T-helper 1 cell (primary cell): ENCODE results near the gene OLFM1.
"Not testable (repeated sequence)": the region's sequence is repeated elsewhere in the genome, so short reads cannot be mapped to it uniquely, and the experiment has no call there.

Experiments used
- DNase-seq, 5 donors: peaks; one replicate each; pipeline ENCODE4 v3.0.0-alpha.2; 2012 to 2020

OLFM1 gene

DNA sequence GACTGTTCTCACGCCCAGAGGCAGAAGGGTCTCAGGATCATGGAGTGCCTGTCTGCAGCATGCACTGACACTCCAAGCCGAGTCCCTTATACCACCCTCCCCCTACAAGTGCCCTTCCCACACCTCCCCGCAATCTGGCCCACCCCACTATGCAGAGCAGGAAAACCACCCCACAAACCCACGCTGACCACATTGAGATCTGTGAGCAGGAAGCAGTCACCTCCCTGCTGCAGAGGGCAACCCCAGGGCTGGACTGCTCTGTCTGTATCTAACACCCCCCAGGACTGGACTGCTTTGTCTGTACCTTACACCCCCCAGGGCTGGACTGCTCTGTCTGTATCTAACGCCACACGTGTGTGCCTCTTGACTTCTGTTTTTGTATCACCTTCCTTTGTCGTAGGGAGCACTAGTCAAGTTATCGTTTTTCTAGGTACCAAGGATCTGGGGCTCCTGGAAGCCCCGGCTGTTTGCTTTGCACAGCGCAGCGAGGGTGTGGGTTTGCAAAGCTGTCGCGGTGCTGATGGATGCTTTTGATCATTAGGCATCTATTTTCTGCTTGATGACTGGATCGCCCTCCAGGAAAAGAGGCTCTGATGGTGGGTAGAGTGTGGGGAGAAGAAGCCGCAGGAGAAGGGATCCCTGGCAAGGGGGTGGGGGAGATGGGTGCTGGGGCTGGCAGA lies 21.5 kb downstream of the OLFM1 start:
- DNase-seq: no peak

DNA sequence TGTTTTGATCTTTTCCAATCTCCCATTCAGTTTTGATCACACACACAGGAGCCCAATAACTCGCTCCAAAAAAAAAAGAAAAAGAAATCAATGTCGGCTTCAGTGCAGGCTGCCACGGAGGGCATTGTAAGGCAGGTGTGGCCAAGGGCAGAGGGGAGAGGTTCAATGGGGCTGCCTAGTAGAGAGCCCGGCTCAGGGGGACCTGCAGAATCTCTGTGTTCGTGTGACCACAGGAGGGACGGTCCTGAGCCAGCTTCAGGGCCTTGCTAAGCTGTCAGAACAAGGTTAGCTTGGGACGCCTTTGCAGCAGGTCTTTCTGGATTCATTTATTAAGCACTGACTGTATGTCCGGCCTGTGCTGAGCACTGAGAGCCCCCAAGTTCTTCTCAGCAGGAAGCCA lies 22.2 kb downstream of the OLFM1 start:
- no peak for DNase-seq

DNA sequence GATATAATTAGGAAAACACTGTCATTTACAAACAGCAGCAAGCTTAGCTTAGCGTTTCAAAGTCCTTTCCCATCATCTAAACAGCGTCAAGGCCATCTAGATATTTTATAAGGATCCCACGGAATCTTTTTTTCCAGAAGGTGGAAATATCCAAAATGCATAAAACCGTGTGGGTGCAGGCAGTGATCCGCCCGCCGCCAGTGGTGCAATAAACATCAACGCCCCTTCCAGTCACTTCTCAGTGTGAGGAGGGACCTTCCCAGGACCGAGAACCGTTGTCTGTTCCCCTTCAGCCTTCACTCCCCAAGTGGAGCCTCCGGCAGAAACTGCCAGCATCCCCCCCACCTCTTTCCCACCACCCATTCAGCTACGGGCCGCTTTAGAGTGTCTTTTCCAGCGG lies 22.9 kb downstream of the OLFM1 start:
- DNase-seq: no peak

DNA sequence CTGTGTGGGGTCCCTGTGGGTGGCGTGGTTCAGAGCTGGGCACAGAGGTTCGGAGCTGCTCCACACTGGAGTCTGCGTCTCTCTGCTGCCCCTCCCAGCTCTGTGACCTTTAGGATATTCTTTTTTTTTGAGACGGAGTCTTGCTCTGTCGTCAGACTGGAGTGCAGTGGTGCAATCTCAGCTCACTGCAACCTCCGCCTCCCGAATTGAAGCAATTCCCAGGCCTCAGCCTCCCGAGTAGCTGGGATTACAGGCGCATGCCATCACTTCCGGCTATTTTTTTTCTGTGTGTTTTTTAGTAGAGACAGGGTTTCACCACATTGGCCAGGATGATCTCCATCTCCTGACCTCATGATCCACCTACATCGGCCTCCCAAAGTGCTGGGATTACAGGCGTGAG lies 24.1 kb downstream of the OLFM1 start:
- not testable (repeated sequence) for DNase-seq

DNA sequence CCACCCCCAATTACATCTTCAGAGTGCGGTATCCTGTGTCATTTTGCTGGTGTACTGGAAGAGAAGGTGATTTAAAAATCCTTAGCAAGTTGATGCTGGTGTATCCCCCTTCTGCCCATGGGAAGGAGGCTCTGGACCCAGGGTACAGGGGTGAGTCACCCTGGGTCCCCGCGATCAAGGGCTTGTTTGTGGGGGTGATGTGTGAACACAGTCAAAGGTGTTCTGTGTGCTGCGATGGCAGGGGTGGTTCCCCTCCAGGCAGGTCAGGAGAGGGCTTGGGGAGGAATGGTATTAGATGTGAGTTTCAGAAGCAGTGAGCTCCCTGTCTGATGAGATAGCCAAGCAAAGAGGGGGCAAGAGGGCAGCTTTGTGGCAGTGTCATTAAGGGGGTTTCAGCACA lies 28.9 kb downstream of the OLFM1 start:
- DNase-seq: no peak

DNA sequence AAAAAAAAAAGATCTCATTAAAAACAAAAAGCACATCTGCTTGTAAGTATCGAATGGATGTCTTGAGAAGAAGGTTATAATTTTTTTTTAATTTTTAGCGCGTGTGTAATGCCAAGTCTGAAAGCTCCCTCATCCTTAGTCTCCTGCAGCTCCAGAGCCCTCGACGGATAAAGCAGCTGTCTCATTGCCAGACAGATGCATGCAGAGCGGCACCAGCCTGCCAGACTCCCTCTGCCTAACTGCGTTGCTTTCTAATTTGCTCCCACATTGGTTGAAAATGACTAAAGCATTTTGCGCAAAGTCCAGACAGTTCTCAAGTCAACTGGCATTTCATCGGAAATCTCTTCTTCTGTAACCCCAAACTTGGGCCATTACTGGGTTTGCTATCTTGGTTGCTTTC lies 29.4 kb downstream of the OLFM1 start:
- DNase-seq: no peak

DNA sequence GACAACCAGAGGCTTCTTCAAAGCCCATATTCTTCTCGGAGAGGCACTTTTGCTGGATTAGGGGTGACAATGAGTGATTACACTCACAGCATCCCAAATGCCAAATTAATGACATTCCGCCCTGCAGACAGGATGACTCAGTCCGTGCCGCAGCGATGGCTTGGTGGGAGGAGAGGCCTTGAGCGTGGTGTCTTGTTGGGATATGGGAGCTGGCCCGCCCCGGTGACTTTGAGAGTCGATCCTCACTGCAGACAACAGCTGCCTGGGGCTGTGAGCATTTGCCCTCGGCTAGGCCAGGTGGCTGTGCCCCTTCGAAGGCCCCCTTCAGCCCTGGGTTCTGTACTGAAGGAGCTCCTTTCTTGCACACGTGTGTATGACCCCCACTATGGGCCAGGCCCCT lies 29.8 kb downstream of the OLFM1 start:
- DNase-seq: no peak

DNA sequence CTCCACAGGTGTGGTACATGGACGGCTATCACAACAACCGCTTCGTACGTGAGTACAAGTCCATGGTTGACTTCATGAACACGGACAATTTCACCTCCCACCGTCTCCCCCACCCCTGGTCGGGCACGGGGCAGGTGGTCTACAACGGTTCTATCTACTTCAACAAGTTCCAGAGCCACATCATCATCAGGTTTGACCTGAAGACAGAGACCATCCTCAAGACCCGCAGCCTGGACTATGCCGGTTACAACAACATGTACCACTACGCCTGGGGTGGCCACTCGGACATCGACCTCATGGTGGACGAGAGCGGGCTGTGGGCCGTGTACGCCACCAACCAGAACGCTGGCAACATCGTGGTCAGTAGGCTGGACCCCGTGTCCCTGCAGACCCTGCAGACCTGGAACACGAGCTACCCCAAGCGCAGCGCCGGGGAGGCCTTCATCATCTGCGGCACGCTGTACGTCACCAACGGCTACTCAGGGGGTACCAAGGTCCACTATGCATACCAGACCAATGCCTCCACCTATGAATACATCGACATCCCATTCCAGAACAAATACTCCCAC lies 32.1 kb downstream of the OLFM1 start:
- DNase-seq: no peak

DNA sequence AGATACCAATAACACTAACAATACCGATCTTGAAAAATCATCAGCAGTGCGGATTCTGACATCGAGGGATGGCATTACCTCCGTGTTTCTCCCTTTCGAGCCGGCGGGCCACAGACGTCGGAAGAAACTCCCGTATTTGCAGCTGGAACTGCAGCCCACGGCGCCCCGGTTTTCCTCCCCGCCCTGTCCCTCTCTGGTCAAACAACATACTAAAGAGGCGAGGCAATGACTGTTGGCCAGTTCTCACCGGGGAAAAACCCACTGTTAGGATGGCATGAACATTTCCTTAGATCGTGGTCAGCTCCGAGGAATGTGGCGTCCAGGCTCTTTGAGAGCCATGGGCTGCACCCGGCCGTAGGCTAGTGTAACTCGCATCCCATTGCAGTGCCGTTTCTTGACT lies 32.8 kb downstream of the OLFM1 start:
- DNase-seq: no peak

DNA sequence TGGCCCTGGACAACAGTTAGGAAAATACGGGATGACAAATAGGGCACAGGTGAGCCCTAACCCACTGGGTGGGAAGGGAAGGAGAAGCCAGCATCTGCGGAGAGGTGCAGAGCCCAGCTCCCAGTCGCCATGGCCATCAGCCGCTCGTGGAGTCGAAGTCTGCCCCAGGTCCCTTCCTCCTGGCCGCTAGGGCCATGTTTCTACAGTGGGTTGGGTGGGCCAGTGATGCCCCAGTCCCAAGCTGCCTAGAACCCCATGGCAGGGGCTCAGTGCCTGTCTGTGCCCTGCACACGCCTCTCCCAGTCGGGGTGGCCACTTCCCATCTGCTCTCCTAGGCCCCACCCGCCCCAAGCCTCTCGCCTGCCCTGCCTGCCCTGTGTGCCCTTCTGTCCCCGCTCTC lies 34.8 kb downstream of the OLFM1 start:
- DNase-seq: no peak

DNA sequence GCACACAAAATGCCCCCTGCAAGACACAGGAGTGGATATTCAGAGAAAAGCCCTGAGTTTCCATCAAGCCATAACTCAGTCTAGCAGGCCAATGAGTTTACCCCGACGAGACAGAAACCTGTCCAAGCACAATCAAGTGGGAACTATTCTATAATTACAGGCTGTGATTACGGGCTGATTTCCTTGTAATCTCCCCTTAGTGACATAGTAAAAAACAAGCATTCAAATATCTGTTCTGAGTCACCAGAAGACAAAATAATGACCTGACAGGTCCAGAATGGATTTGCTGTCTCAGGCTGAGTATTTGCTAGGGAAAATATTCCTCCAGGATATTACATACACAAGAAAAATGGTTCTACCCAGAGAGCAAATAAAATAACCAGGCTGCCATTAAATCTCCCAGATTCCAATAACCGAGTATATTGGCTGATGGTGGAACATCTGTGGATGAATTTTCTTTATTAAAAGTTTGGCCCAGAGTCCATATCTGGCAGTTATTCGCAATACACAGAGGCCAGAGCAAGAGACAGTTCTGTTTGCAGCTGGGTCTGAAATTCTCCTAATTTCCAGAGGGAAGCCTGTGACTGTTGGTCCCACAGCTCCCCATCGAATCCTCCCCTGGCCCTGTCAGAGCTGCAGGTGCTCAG lies 35.8 kb downstream of the OLFM1 start:
- no peak for DNase-seq

DNA sequence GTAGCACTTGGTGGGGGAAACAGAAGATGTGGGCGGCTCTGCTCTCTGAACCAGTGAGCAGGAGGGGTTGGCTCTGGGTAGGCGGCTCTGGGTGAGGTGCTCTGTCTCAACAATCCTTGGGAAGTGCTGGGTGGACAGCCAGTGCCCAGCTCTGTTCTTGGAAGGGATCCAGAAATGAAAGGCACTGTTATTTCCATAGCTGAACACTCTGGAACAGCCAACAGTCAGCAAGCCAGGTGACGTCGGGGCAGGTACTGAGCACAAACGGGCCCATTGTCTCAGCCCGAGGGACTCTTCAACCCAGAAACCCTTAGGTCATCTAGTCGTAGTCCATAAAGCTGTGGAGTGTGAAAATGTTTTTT lies 36.3 kb downstream of the OLFM1 start:
- no peak for DNase-seq

DNA sequence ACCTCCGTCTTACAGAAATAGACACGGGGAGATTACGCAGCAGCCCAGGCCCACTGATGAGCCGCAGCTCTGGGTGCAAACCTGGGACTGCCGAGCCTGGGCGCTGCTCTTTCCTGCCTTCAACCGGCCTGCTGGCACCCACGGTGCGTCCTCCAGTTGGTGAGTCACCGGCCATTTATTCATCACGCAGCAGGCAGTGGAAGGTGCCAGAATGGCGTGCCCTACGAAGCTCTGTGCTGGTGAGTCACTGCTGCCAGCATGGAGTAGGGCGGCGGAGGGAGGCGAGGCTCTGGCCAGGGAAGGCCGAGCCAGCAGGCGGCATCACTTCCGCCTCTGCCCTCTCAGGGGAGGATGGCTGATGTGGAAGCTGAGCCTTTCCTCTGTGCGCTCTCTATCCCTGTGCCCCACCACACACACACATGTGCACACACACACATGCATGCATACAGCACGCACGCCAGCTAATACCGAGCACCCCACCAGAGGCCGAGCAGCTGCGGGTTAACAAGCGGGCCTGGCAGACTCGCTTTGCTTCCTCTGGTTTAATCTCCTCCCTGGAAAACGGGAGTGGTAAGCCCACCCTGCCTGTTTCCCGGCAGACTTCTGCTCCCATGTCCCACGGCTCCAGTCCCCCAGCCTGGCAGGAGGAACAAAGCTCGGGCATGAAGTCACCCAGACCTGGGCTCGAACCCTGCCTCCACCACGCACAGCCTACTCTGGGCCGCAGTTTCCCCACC lies 39.2 kb downstream of the OLFM1 start:
- DNase-seq: no peak

DNA sequence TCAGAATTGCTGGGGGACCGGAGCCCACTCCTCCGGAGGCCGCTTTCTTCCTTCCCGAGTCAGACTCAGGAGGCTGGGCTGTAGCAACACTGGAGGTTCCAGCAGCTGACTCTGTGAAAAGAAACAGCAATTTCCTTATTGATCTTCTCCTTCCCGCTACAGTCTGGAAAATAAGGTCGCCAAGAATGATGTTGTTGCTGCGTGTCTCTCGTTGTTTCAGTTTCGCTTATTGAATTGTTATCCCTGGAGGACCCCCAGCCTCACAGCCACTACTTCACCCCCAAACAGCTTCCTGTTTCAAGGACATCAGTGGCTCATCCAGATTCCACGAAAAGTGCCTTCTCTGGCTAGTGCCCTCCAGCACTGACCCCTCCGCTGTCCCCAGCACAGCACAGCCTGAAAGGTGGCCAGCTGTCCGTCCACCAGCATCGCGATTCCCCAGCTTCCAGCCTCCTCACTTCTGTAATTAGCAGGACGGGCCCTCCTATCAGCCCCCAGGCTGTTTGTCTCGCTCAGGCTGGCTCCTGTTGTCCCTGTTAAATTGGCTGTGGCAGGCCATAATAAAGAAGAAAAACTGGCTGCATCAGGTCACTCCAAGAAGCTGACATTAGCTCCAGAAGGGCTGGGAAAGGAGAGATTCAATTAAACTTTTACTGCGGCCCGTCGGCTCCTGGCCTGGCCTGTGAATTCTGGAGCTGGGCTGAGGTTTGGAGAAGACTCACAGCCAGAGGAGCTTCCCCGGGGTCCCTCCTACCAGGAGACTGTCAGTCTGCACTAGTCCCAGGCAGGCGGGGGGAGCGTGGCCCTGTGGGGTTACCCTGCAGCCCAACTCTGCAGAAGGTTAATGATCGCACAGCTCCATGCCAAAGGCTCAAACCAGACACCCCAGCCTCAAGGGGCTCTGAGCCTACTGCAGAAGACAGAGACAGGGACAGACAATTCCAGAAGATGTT lies 40.5 kb downstream of the OLFM1 start:
- DNase-seq: no peak

DNA sequence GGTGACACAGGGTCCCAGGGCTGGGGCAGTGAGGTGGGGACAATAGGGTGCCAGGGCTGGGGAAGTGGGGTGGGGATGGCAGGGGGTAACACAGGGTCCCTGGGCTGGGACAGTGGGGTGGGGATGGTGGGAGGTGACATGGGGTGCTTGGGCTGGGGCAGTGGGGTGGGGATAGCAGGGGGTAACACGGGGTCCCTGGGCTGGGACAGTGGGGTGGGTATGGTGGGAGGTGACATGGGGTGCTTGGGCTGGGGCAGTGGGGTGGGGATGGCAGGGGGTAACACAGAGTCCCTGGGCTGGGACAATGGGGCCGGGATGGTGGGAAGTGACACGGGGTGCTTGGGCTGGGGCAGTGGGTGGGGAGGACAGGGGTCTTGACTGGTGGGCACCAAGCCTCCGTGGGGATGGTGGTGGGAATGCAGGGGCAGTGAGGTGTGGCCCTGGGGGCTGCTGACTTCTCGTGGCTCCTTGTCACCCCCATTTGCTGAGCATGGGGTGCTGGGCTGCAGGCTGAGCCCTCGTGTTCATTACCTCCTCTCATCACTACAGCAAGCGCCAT lies 41.7 kb downstream of the OLFM1 start:
- no peak for DNase-seq

DNA sequence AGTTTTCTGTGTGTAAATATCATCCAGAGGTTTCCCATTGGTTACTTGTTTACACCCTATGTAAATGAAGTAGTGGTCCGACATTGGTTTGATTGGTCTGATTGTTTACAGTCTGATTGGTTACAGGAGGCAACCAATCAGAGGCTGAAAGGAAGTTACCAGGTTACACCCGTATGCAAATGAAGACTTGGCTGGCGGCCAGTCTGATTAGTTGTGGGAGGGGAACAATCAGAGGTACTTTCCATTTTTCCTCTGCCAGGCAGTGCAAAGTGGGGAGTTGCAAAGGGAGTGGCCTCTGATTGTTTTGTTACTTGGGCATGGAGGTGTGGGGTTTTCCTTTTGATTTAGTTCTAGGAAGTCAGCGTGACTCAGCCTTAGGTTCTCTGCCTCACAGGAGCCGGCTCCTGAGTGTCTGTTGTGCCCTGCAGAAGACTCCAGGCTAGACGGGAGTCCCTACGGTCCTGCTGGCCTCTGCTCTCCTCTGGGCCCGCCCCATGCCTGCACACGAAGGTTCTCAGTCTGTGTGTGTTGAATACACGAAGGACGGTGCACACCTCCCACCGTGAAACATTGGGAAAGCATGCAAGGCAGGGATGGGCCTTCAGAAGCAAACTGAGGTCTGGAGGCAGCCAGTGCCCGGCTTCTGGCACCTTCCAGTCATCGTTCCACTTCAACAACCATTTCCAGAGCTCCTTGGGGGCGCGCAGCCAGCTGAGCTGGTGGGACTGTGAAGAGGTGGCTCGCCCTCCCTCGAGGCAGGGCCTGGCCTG lies 42.9 kb downstream of the OLFM1 start:
- DNase-seq: peak in 1 of 5 donors; percentile 71

DNA sequence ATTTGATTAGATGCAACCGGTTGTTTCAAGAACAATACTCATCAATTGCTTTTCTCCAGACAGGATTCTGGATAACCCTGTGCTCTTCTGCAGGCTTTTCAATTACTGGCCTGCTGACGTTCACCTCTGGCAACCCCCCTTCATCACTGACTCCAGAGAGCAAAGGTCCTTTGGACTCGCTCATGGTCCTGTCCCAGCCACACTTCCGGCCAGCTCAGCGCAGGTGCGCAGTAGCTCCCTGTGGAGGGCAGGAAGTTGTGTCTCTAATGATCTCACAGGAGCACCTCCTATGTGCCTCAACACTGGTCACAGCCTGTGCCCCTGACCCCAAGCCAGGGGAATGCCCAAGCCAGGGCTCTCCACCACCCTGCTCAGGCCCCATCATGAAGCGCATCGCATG lies 44.0 kb downstream of the OLFM1 start:
- no peak for DNase-seq

DNA sequence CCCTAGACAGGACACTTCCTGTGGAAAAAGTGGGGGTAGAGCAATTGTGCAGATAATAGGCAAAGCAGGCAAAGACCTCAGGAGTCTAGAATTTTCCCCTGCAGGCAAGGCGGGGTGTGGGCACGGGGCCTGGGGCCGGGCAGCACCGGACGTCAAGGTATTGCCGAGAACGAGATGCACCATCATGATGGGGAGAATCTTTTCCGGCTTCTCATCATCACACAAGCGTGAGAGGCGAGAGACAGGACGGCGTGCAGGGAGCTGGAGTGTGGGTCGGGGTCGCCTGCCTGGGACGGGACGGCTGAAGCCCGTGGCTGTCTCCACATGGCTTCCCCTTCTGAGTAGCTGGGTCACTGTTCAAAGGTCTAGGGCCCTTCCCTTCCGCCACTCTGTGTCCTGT lies 44.5 kb downstream of the OLFM1 start:
- DNase-seq: no peak

DNA sequence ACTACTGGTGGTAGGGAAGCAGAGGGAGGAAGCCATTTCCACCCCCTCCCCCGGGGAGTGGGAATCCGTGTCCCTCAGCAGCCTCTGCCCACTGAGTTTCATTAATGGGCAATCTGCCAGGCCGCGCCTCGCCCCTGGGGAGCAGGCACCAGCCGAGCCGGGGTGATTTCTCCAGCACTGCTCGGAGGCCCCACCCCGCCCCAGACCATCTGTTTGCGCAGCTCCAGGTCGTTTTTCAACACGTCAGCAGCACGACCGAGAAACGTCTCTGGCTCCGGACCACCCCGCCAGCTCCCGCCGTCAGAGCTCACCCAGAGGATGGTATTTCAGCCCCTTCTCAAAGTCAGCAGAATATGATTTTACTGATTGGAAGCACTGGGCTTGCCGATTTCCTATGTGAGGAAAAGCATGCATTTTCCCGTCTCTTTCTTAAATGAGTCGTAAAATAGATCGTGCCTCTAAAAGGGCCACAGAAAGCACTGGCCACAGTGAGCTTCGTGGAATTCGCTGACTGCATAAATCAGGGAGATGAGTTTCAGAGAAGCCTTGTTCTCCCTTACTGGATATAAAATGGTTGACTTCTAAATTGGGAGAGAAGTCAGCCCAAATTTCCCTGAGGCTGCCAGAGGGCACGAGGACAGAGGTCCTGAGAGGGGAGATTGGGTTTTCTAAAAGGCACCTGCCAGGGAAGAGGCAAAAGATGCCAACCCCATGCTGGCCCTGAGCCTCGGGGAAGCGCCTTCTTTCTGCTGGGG lies 47.0 kb downstream of the OLFM1 start:
- no peak for DNase-seq

DNA sequence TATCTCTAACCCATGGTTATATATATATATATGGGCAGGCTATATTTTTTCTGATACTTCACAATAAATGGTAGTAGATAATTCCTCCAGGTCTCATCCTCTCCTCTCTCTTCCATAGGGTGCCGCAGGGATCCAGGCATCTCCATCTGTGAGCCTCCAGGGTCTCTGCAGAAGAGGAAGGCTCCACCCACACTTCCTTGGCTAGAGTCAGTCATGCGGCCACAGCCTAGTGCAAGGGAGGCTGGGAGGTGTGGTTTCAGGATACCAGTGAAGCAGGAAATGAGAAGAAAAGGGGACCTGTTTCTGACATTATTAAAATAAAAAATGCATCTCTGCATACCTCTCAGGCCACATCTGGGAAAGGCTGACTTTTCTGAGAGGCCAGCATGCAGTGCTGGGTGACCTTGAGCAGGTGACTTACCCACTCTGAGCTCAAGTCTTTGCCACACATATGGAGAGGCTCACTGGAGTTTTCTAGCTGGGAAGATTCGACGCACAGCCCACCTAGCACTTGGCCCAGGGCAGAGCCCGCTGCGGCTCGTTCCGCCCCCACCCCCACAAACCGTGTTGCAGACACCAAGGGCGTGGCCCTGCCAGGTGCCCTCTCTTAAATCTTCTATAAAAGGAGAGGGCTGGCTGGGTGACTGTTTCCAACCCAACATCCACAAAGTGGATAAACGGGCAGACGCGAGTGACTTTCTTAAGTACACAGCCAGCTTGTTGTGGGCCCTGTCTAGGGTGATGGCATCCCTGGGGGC lies 47.9 kb downstream of the OLFM1 start:
- DNase-seq: no peak
